Measurements from ENCODE around the gene LYZL6.

- TF ChIP-seq POLR2AphosphoS5 (IDR thresholded peaks at IDR 0.05; ENCODE audit: low read depth, low read length) = no peak
- no peak for TF ChIP-seq POLR2A (IDR thresholded peaks at IDR 0.05; ENCODE audit: low read depth, low read length)
Observed at GRCh38 chr17:35931794-35932425, 11.6 kb downstream of the LYZL6 start.

All from GM12892 (cell line).